ENCODE data around the gene ZIC2. TPM values are rescaled to one million over a fixed set of nuclear protein-coding genes. Genes with fewer than 3 reads are reported as not detected.
"Not testable (repeated sequence)": the region's sequence is repeated elsewhere in the genome, so short reads cannot be mapped to it uniquely, and the experiment has no call there.

ZIC2 gene
- polyA plus RNA-seq, 4 donors, result 0.05 to 0.53 (median 0.14) TPM; not detected in 1

GRCh38 chr13:99995589-99996380 is 14.2 kb downstream of the ZIC2 start:
- DNase-seq (ENCODE audit: low read depth in 4 of 4, low spot score in 3 of 4), result no peak

GRCh38 chr13:99996381-99996973 is 14.9 kb downstream of the ZIC2 start:
- DNase-seq (ENCODE audit: low read depth in 4 of 4, low spot score in 3 of 4), result no peak

GRCh38 chr13:99997702-99998214 is 16.2 kb downstream of the ZIC2 start:
- no peak for DNase-seq (ENCODE audit: low read depth in 4 of 4, low spot score in 3 of 4)

GRCh38 chr13:99998261-99998660 is 16.7 kb downstream of the ZIC2 start:
- no peak for DNase-seq (ENCODE audit: low read depth in 4 of 4, low spot score in 3 of 4)

GRCh38 chr13:100014621-100015020 is 33.0 kb downstream of the ZIC2 start:
- no peak for DNase-seq (ENCODE audit: low read depth in 4 of 4, low spot score in 3 of 4)

- no peak for DNase-seq (ENCODE audit: low read depth in 4 of 4, low spot score in 3 of 4)
Observed at GRCh38 chr13:100019780-100020356, 38.3 kb downstream of the ZIC2 start.

GRCh38 chr13:100022798-100023197 is 41.2 kb downstream of the ZIC2 start:
- no peak for DNase-seq (ENCODE audit: low read depth in 4 of 4, low spot score in 3 of 4)

- DNase-seq (ENCODE audit: low read depth in 4 of 4, low spot score in 3 of 4), result no peak
Observed at GRCh38 chr13:100024023-100024422, 42.4 kb downstream of the ZIC2 start.

- no peak for DNase-seq (ENCODE audit: low read depth in 4 of 4, low spot score in 3 of 4)
Observed at GRCh38 chr13:100029933-100030332, 48.3 kb downstream of the ZIC2 start.

GRCh38 chr13:100032642-100033041 is 51.1 kb downstream of the ZIC2 start:
- not testable (repeated sequence) for DNase-seq (ENCODE audit: low read depth in 4 of 4, low spot score in 3 of 4)

GRCh38 chr13:100035936-100036335 is 54.4 kb downstream of the ZIC2 start:
- DNase-seq (ENCODE audit: low read depth in 4 of 4, low spot score in 3 of 4), result no peak

Other genes starting within 250 kb of the ZIC2 start
- gene ZIC5, start 10.0 kb upstream of the ZIC2 start, polyA plus RNA-seq (ENCODE audit: insufficient read length in 4 of 4), result under 1 TPM in 2 of 4 donors, not detected in 2; 0.03 to 0.16 TPM
- 10 to 100 TPM; 25.8 to 66.9 (median 59.1) TPM for gene PCCA, start 107.3 kb downstream of the ZIC2 start, polyA plus RNA-seq (ENCODE audit: insufficient read length in 4 of 4)